A673 (cell line): Measurements from ENCODE around the gene PDE8B.

Experiments
- EZH2 ChIP-seq: fragments of 200-600 bp; sonication (generic); IDR thresholded peaks from 2 replicates; pipeline ENCODE4 v1.6.1; 2017; ENCODE audit warnings: borderline replicate concordance, low read depth, mild to moderate bottlenecking, mixed read lengths, antibody characterized with exemption, low read length; ENCODE audit not compliant: poor library complexity, severe bottlenecking
- TF ChIP-seq, protein P1 (sequence below): fragments of 300-800, 200-600 bp; sonication (generic); conservative IDR thresholded peaks from 2 replicates; pipeline ENCODE4 v1.5.1; 2017; ENCODE audit warnings: low read depth, mild to moderate bottlenecking, antibody characterized with exemption, low read length, moderate library complexity, mixed read lengths

DNA sequence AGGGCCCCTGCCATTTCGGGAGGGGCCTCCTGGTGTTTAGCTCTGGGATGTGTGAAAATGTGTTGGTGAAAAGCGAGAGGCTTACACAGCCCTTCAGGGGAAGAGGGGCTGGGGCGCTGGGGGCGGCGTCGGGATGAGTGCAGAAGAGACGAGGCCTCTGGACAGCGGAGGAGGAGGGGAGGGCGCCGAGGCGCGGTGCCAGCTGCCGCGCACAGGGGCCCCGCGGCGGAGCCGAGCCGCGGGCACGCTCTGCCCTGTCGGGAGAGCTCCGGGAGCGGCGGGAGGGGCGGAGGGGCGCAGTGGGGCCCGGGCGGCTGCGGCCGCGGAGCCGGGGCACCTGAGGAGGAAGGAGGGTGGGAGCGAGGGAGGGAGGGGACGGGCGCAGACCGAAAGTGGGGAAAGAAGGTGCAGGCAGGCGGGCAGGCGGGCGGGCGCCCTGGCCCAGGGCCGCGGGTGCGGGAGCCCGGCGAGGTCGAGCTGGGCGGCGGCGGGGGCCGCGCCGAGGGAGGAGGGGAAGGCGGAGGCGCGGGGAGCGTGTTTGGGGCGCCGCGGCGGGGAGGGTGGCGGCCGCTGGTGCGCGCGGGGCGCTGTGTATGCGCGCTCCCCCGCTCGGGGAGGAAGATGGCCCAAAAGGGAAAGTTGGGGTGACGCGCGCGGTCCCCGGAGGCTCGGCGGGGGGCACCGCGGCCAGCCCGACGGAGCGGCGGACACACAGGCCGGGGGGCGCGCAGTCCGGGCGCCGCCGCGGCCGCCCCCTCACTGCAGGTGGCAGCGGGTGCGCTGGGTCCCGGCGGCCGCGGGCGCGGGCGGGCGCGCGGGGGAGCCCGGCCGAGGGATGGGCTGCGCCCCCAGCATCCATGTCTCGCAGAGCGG, at the start of gene PDE8B:
- TF ChIP-seq, protein P1, sequence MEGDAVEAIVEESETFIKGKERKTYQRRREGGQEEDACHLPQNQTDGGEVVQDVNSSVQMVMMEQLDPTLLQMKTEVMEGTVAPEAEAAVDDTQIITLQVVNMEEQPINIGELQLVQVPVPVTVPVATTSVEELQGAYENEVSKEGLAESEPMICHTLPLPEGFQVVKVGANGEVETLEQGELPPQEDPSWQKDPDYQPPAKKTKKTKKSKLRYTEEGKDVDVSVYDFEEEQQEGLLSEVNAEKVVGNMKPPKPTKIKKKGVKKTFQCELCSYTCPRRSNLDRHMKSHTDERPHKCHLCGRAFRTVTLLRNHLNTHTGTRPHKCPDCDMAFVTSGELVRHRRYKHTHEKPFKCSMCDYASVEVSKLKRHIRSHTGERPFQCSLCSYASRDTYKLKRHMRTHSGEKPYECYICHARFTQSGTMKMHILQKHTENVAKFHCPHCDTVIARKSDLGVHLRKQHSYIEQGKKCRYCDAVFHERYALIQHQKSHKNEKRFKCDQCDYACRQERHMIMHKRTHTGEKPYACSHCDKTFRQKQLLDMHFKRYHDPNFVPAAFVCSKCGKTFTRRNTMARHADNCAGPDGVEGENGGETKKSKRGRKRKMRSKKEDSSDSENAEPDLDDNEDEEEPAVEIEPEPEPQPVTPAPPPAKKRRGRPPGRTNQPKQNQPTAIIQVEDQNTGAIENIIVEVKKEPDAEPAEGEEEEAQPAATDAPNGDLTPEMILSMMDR: no peak
- TF ChIP-seq EZH2: no peak
